ENCODE data around the gene PAPPA. TPM values are rescaled to one million over a fixed set of nuclear protein-coding genes. Genes with fewer than 3 reads are reported as not detected.

The PAPPA gene
- total and polyA plus RNA-seq, 11 donors, result 0.23 to 8.5 (median 2.1) TPM

- Histone ChIP-seq H3K27me3 (no peaks in the 10 kb centered on the region), H3K9me3 (no peaks in the 10 kb centered on the region), H3K27ac (no peak overlapping the region), H3K36me3 (no peaks in the 10 kb centered on the region), H3K4me1 (no peaks in the 10 kb centered on the region), H3K4me3 (no peak overlapping the region)
- ATAC-seq, result no peak
- intact Hi-C loops (cut with DNase I), result loop anchor here in 1 of 10 donors (10.0 kb wide), 1 partner anchor 52 kb away; no protein-coding TSS in a partner anchor
- WGBS, 4 donors, result 54 to 61% (median 59%) methylated on average over 5 of the region's 5 CpGs
- no peak for DNase-seq
- no peak for TF ChIP-seq POLR2A (IDR thresholded peaks at IDR 0.05)
- TF ChIP-seq, protein P1, sequence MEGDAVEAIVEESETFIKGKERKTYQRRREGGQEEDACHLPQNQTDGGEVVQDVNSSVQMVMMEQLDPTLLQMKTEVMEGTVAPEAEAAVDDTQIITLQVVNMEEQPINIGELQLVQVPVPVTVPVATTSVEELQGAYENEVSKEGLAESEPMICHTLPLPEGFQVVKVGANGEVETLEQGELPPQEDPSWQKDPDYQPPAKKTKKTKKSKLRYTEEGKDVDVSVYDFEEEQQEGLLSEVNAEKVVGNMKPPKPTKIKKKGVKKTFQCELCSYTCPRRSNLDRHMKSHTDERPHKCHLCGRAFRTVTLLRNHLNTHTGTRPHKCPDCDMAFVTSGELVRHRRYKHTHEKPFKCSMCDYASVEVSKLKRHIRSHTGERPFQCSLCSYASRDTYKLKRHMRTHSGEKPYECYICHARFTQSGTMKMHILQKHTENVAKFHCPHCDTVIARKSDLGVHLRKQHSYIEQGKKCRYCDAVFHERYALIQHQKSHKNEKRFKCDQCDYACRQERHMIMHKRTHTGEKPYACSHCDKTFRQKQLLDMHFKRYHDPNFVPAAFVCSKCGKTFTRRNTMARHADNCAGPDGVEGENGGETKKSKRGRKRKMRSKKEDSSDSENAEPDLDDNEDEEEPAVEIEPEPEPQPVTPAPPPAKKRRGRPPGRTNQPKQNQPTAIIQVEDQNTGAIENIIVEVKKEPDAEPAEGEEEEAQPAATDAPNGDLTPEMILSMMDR (IDR thresholded peaks at IDR 0.05), result no peak
Observed at GRCh38 chr9:116262448-116262847, 108.9 kb downstream of the PAPPA start.

- Histone ChIP-seq H3K27ac (no peak overlapping the region), H3K4me3 (no peak overlapping the region), H3K36me3 (no peaks in the 10 kb centered on the region), H3K4me1 (no peaks in the 10 kb centered on the region), H3K27me3 (no peaks in the 10 kb centered on the region), H3K9me3 (no peaks in the 10 kb centered on the region)
- no peak for TF ChIP-seq POLR2A (IDR thresholded peaks at IDR 0.05)
- TF ChIP-seq, protein P1 (IDR thresholded peaks at IDR 0.05), result no peak
- ATAC-seq (no peak), DNase-seq (no peak)
- 60 to 79% (median 68%) methylated on average over 1 of the region's 1 CpG for WGBS, 4 donors
- intact Hi-C loops (cut with DNase I), result loop anchor here in 1 of 10 donors (10.0 kb wide), 1 partner anchor 50 kb away; no protein-coding TSS in a partner anchor
Observed at GRCh38 chr9:116264361-116264760, 110.8 kb downstream of the PAPPA start.

DNA sequence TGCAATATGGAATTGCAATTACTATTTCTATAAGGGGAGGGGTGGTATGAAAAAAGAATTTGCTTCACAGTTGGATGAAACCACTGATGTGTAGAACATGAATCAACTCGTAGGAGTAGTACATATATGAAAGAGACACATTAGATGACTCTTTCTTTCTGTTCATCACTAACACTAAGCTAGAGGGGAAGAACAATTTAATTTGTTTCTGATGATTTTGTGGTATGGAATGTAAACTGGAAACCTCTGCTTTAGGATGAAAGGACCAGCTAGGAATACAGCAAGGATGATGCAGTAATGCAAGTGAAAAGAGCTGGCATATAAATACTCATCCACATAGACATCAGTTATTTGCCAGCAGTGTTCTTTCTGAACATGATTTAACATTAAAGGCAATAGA lies 113.4 kb downstream of the PAPPA start:
- 64 to 88% (median 74%) methylated on average over 1 of the region's 1 CpG for WGBS, 4 donors
- DNase-seq, result no peak
- Histone ChIP-seq H3K36me3 (no peaks in the 10 kb centered on the region), H3K9me3 (no peaks in the 10 kb centered on the region), H3K4me3 (no peak overlapping the region), H3K27me3 (no peaks in the 10 kb centered on the region), H3K27ac (no peak overlapping the region), H3K4me1 (no peaks in the 10 kb centered on the region)
- no peak for ATAC-seq
- TF ChIP-seq POLR2A (IDR thresholded peaks at IDR 0.05), result no peak
- TF ChIP-seq, protein P1 (IDR thresholded peaks at IDR 0.05), result no peak
- intact Hi-C loops (cut with DNase I), result loop anchor here in 1 of 10 donors (10.0 kb wide), 1 partner anchor 48 kb away; no protein-coding TSS in a partner anchor

DNA sequence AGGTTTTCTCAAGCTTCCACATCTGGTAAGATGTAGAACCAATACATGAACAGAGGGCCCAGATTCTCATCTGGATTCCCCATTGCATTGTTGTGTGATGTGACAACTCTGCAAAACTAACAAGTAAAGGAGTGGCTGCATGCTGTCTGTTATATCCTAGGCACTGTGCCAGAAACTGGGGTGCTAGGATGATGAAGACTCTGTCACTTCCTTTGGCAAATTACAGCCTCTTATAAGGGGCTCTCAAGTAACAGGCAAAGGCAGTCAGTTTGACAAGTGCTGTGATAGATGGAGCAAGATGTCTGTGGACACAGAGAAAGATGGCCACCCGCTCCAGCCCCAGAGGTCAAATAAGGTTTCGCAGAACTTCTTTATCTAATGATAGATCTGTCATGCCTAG lies 115.7 kb downstream of the PAPPA start:
- ATAC-seq (no peak), DNase-seq (no peak)
- H3K9me3 ChIP-seq, result no peaks in the 10 kb centered on the region
- TF ChIP-seq POLR2A (IDR thresholded peaks at IDR 0.05), result no peak
- TF ChIP-seq, protein P1 (IDR thresholded peaks at IDR 0.05), result no peak
- no peak overlapping the region for H3K4me3 ChIP-seq
- H3K27me3 ChIP-seq, result no peaks in the 10 kb centered on the region
- 82 to 85% (median 83%) methylated on average over 2 of the region's 2 CpGs for WGBS, 4 donors
- H3K36me3 ChIP-seq, result no peaks in the 10 kb centered on the region
- intact Hi-C loops (cut with DNase I), result loop anchor here in 1 of 10 donors (10.0 kb wide), 1 partner anchor 46 kb away; no protein-coding TSS in a partner anchor
- peaks cover 0 to 2% (median 0%) of the 10 kb centered on the region in 12 donors for H3K4me1 ChIP-seq
- H3K27ac ChIP-seq, result no peak overlapping the region
